GM18861 (cell line): ENCODE results near the gene ALK.

Experiments used
- ATAC-seq: cut with Tn5 transposase; IDR thresholded peaks from one replicate; pipeline ENCODE4 v1.9.1; 2021; ENCODE audit not compliant: unreplicated experiment

The ALK gene

DNA sequence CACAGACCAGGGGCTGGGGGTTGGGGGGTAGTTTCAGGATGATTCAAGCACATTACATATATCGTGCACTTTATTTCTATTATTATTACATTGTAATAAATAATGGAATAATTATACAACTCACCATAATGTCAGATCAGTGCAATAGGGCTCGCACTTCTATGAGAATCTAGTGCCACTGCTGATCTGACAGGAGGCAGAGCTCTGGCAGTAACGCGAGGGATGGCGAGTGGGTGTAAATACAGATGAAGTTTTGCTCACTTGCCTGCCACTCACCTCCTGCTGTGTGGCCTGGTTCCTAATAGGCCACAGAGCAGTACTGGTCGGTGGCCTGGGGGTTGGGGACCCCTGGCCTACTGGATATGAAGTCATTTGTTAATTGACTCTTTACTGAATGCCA lies 615.6 kb downstream of the ALK start:
- no peak for ATAC-seq

DNA sequence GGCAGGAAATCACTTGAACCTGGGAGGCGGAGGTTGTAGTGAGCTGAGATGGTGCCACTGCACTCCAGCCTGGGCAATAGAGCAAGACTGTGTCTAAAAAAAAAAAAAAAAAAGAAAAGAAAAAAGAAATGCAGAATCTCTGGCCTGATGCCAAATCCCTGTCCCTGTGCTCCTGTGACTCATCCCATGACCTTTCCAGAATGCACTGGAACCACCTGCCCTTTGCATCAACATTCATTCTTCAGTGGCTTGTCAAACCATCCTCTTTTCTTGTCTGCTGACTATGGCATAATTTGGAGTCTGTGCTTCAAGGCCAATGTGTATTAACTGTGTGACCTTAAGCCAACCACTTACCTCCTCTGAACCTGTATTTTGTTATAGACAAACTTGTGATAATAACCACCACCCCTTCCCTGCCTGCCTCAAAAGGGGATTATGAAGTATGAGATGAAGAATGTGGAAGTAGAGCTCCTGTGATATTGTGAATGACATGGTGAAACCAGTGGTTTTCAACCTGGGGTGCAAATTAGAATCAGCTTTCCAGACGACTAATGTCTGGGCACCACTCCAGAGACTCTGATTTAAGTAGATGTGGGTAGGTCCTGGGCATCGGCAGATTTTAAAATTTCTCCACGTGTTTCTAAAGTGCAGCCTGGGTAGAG lies 616.9 kb downstream of the ALK start:
- no peak for ATAC-seq

DNA sequence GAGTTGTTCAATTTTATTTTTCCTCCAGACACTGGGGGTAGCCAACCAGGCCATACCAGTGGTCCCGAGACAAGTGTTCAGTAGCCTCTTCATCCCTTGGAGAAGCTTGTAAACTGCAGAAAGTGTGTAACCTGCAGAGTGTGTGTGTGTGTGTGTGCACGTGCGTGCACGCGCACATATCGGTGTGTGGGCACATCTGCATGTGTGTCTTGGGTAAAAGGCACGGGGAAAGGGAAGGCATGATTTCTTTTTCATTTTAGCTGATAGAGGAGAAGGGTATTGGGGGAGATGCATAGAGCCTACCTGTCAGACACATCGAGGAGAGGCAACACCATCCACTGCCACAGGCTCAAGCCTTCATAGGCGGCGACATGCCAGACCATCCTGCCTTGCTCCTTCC lies 624.8 kb downstream of the ALK start:
- ATAC-seq: no peak

DNA sequence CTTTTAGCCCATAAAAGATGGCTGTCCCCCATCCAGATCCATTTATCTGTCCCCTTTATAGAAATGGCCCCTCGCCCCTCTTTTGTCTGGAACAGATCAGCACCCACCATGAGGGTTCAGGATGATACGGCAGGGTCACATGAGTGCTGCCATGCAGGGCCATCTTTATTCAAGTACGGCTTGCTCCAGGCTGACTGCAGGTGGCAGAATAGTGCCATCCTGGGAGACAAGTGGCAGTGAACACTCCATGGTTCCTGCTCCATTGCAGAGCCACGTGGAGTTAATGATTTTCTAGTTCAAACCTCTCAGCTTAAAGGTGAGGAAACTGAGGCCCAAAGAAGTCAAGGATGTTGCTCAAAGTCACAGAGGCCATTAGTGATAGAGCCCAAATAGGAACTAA lies 625.5 kb downstream of the ALK start:
- ATAC-seq: no peak

DNA sequence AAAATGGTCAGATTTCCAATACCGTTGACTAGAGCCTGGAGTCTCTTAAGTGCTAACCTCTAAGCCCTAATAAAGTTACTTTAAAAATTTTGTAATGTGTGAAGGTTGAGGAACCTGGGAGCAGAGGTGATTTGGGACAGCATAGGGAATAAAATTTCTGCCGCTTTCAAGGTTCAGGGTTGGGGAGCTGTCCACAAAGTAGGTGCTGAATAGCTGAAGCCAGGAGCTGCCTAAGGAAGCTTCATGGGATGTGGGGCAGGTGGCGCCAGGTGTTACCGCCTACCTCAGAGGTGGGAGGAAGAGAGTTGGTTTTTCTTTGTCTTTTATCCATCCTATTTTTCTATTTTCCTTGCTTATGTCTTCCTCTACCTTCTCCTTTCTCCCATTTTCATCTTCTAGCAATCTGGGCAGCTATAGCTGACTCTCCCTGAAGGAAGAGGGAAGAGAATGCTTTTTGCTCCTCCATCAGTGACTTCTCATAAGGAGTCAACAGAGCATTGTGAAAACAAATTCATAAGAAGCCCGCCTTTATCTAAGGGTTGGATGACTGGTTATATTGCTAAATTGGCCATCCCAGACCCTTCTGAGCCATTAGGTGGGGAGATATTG lies 627.5 kb downstream of the ALK start:
- no peak for ATAC-seq

DNA sequence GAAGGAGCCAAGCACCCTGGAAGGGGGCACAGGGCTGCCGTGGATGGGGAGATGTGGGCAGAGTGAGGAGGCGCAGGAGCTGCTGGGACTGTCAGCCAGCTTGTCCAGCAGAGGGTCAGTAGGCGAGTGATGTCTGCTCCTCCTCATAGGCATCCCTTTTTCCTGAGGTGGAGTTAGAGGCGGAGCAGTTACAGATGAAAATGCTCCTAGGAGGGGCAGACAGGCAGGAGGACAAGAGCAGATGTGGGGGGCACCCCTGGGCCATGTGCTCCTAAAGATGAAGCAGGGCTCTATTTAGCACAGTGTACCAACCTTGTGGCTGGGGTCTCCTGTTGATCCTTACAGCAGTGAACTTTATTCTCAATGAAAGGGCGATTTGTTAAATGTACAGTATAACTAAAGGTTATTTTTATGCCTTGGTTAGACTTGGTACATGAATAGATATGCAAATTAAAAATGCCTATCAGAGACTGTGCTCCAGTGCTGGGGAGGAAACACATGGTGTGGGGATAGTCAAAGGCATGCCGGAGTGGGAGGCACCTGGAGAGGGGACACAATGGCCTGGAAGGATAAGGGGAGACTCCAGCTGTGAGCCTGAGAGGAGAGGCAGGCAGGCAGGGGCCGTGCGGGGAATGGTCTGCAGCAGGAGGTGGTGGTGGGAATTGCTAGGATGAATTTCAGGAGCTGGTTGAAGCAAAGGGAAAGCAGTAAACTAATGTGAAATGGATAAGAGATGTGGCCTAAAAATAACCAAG lies 630.9 kb downstream of the ALK start:
- no peak for ATAC-seq

DNA sequence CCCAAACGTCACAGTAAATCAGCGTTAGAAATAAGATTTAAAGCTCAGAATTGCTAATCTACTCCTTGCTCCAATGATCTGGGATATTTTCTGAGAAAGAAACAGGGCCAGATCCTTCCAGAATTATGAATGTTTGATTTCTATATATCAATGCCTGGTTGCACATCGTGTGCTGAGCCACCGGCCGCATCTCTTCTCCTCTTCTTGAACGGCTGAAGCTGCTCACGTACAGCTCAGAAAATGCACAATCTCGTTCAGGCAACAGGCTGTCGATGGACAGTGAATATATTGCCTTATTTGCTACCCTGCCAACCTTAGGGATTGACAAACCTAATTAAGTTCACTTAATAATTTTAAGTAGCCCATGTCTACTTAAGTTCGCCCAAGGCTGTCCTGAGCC lies 636.7 kb downstream of the ALK start:
- no peak for ATAC-seq

DNA sequence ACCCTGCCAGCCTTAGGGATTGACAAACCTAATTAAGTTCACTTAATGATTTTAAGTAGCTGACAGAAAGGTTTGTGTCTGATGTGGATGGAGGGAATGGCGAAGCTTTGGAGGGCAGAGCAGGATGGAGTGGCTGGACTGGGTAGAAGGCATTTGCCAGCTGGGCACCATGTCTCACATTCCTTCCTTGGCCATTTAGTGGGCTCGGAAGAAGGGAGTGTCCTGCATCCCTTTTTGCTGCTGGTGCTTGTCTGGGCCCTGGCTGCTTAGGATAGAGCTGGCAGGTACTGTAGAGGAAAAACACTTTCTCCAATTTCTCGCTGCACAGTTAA lies 639.5 kb downstream of the ALK start:
- ATAC-seq: no peak

DNA sequence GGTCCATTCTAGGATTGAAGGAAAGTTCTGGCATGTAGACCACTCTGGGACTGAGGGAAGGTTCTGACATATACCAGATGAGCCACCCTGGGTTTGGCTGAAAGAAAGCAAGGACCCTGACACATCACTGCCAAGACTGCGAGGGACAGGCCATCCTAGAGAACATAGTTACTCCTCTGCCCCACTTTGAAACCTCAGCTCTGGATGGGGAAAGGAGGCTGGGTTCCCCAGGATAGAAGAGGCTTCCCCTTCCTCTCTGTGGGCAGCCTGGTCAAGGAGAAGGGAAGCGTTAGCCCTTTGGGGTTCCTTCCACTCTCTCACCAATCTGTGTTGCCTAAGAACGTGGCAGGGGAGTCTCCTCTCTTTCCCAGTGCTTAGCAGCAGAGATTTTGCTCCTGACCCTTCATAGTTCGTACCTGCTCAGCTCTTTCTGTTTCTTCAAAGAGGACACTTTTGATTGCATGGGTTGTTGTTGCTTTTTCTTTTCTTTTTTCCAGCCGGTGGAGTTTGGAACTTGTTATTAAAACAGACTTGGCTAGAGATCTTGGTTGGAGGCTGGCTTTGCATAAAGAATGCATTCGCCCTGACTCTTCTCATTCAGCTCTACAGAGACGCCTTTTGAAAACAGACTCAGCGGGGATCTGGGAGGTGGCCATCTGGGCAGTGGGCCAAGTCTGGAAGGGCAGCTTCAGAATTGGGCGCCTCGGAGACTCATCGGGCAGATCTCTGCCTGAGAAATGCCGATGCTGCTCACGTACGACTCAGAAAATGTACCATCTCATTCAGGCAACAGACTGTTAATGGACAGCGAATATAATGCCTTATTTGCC lies 640.1 kb downstream of the ALK start:
- ATAC-seq: no peak

DNA sequence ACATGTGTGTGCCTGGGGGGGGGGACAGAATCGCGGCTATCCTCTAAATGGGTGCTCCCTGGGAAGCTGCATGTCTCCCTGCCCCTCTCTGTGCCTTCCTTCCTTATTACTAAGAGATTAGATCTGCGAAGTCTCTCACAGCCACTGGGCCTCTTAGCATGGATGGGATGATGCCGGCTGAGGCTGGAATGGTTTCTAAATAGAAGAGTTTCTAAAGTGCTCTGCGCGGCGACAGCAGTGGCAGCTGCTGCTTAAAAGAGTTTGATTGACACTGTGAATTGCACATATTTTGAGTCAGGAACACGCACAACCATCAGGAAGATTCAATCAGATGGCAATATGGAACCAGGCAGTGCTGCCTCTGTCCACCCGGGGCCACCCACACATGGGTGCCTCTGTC lies 642.4 kb downstream of the ALK start:
- ATAC-seq: no peak

DNA sequence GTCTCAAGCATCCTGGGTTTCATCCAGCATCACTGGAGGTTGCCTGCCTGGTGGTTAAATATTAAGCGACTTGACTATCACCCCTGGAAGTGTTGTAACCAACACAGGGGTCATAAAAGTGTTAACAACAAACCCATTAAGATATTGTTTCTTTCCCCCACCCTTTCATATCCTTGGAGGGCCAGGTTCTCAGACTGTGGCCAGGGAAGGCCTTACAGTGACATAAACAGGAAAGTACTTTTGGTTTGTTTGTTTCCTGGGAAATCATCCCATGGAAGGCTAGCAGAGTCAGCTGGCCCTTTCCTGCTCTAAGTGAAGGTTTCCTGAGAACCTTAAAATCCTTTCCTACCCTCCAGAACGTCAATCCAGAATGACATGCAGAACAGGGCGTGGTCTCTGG lies 645.2 kb downstream of the ALK start:
- no peak for ATAC-seq

DNA sequence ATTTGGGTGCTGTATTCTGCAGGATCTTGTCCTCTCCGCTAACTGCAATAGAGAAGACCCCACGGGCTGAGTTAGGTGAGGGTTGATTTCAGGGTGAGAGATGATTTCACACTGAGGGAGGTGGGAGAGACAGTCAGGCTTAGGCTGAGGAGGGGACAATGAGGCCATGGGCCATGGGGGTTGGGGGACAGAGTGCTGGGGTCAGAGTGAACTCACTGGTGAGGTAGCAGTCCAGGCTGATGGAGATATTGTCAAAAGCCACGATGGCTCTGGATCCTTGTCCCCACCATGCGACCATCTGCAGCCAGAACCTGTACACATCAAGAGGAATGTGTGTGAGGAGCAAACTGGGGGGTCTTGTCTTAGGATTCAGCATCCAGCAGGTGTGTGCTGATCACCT lies 646.2 kb downstream of the ALK start:
- no peak for ATAC-seq

DNA sequence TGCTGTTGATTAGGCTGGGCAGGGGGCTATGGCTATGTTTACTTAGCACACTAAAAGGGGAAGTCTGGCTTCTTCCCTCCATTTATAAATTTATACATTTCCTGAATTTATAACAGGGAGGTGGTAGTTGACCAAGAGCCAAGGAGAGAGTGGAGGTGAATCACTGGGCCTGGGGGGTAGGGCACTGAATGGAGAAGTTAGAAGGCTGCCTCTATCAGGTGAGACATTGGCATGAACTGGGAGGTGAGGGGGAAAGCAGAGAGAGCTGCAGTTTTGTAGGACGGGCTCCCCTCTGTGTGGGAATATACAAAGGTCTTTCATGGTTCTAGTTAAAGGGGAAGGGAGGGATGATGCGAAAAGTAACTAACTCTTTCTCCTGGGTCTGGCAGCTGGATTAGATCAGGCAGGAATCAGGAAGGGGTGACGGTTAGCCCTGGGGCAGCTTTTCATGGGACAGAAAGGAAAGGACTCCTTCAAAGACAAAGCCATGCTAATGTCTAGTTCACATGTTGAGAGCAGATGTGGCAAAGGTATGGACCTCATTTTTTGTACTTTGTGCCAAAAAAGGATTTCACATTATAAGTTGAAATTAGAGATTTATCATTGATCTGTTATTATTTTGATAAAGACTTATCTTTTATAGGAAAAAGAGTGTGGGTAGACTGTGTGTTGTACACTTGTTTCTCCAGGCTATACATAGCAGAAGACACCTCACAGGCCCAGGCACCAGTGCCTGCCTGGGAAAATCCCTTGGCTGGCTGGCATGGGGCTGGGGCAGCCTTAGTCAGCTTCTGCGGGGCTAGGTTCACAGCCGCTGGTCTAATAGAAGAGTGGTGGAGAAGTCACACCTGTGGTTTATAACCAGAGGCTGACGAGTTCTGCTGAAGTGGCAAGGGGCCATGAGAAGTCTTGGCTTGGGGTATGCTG lies 647.4 kb downstream of the ALK start:
- ATAC-seq: no peak

DNA sequence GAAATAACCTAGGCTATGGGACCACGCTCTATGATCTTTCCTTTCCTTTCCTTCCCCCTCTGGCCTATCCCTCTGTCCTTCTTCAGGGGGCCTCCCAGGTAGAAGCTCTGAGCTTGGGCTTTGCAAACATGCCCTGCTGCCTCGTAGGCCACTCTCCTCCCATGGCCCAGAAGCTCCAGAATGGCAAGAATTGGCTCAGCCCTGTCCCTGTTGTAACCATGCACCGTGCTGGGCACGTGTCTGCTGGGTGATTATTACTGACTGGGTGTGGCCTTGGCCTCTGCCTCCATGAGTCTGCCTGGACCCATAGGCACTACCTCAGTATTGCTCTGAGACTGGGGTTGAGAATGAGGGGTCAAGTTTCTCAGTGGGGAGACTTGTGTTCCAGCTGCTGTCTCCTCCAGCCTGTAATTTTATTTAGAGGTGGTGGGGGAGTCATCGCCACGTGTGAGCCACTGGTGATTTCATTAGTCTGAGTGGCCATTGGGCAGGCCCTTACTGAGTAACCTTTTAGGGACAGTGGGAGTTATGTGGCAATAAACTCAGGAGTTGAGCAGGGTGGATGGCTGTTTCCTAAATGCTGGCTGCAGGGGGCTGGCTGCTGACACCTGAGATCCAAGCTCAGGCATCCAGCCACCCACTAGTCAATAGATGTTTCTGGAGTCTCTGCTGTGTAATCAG lies 648.2 kb downstream of the ALK start:
- no peak for ATAC-seq

DNA sequence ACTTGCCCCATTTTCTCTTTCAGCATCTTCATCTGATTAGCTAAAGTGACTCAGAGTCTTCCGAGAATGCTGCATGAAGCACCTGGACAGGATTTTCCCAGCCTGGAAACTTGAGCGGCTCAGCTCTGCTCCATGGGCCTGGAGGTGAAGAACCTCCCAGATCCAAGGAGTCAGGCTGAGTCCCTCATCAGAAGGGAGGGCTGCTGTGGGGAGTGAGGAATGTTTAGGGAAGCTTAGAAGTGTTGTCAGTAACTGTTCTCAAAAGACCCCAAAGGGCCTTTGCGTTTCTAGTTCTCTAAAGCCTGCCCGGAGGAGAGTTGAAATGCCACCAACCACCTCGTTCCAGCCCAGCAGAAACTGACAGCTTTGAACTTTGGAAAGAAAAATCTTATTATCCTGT lies 649.1 kb downstream of the ALK start:
- ATAC-seq: no peak

DNA sequence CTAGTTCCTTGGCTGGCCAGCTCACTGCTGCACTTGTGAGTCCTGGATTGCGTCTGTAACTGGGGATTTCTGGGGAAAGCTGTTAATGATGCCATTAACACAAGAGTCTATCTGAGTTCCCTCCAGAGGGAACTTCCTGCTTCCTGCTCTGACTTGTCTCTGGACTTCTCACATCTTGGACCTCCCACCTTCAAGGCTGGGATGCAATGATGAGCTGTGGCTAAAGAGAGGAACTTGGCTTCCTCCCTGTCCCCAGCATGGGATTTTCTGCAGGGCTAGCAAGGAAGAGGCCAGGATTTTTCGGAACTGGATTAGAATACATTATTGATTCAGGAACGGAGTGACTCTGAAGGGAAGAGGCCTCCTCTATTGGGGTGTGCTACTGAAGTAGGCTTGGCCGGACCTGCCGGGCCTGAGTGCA lies 650.7 kb downstream of the ALK start:
- ATAC-seq: no peak

DNA sequence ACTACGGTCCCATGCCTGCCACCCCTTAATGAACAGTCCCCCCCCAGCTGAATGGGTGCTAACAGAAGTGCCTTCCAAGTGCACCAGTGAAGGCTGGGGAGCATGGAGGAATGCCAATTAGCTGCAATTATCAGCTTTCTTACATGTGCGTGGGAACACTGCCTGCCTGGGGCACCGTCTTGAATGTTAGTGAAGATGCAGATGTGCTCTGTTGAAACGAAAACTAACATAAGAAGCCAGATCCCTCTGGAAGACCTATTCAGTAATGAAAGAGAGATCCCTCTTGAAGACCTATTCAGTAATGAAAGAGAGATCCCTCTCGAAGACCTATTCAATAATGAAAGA lies 651.6 kb downstream of the ALK start:
- no peak for ATAC-seq

DNA sequence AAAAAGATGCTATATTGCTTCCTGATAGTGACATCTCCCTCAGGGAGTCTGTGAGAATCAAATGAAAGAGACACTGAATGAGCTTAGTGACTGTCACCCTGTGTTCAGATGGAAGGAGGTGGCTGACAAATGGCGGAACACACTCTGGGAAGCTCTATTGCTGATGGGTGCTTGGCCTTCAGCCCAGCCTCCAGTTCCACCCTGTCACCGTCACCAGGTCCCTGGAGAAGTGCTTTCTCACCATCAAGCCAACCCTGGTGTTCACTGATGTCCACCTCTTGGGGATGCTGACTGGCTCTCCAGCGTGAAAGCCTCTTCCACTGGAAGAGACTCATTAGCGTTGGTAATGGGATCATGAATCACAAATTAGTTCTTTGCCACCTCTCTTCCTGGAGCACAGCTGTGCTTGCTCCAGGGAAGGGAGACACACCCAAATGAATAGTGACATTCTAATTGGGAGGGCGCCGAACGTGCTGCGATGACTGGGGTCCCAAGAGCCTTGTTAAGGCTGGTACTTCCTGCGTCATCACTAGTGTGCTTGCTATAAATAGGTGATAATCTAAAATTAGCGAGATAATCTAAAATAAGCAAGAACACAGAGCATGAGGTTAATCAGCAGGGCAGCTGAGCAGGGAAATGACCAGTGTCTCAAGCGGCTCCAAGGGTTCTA lies 652.2 kb downstream of the ALK start:
- ATAC-seq: no peak

DNA sequence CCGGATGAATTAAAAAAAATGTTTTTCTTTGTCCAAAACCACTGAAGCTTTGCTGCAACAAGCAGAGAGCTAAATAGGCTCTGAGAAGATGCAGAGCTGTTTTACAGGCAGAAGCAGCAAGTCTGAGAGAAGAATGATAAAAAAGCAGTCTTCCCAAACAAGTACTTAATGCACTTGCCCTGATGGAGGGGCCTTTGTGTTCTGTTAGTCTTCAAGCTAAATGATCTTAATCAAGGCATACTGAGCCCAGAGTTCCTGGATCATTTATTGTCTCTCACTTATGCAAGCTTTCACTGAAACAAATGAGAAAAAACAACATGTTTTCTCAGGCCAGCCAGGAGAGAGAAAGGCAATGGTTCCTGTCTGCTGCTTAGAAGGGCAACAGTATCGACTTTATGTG lies 653.7 kb downstream of the ALK start:
- ATAC-seq: no peak

DNA sequence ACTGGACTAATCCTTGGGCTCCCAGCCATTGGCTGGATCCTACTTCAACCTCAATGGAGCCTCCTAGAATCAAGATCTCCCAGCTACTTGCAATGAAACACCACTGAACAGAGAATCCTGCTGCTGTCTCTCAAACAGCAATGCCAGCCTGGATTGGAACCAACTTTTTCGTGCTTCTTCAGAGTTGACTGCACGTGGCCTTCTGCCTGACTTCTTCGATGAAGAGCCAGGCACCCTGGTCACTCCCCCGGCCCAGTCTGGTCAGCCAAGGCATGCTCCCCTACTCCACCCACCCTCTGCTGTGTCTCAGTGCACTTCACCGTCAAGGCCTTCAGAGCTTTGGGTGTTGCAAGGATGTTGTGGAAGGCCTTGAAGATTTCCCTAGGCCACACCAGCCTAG lies 657.5 kb downstream of the ALK start:
- no peak for ATAC-seq
